Duodenal mucosa (tissue), 2 donors: ENCODE results near the gene ZDHHC14.
"Not testable (repeated sequence)": the region's sequence is repeated elsewhere in the genome, so short reads cannot be mapped to it uniquely, and the experiment has no call there.

ENCODE experiments used
- H3K27ac ChIP-seq: one replicate; pipeline ENCODE4 v1.7.0; 2013; ENCODE audit warnings: low read depth, low read length
- H3K27me3 ChIP-seq, 2 donors: one replicate each; pipeline ENCODE4 v1.7.0; 2013; ENCODE audit warnings: low read length in 2 of 2, control low read depth in 1 of 2; ENCODE audit not compliant: insufficient read depth in 2 of 2, control insufficient read depth in 1 of 2
- H3K36me3 ChIP-seq, 2 donors: one replicate each; pipeline ENCODE4 v1.7.0; 2013; ENCODE audit warnings: low read length in 2 of 2, control low read depth in 1 of 2; ENCODE audit not compliant: insufficient read depth in 2 of 2, control insufficient read depth in 1 of 2
- H3K4me1 ChIP-seq, 2 donors: one replicate each; pipeline ENCODE4 v1.7.0; 2013; ENCODE audit warnings: low read length in 2 of 2, control low read depth in 1 of 2; ENCODE audit not compliant: insufficient read depth in 2 of 2, control insufficient read depth in 1 of 2
- H3K4me3 ChIP-seq, 2 donors: one replicate each; pipeline ENCODE4 v1.7.0; 2013; ENCODE audit warnings: low read length in 2 of 2, low read depth in 1 of 2
- H3K9ac ChIP-seq, 2 donors: one replicate each; pipeline ENCODE4 v1.7.0; 2013; ENCODE audit warnings: low read length in 2 of 2, low read depth in 1 of 2
- H3K9me3 ChIP-seq, 2 donors: one replicate each; pipeline ENCODE4 v1.7.0; 2013; ENCODE audit warnings: low read length in 2 of 2, control low read depth in 1 of 2; ENCODE audit not compliant: control insufficient read depth in 1 of 2

Gene ZDHHC14

GRCh38 chr6:157555455-157556143 lies 174.6 kb downstream of the ZDHHC14 start:
- Histone ChIP-seq H3K4me1 (peaks cover 19 to 32% of the 10 kb centered on the region in 2 donors), H3K9me3 (no peaks in the 10 kb centered on the region)

GRCh38 chr6:157556144-157556645 lies 175.2 kb downstream of the ZDHHC14 start:
- Histone ChIP-seq H3K9ac (peak overlapping the region in 1 of 2 donors; percentile 16), H3K27ac (no peak overlapping the region), H3K4me1 (peaks cover 25 to 31% of the 10 kb centered on the region in 2 donors), H3K4me3 (no peak overlapping the region), H3K27me3 (no peaks in the 10 kb centered on the region), H3K9me3 (no peaks in the 10 kb centered on the region), H3K36me3 (no peaks in the 10 kb centered on the region)

More at GRCh38 chr6:157555455-157556143, 174.6 kb downstream of the ZDHHC14 start:
- no peak overlapping the region for H3K27ac ChIP-seq
- no peak overlapping the region for H3K9ac ChIP-seq
- no peaks in the 10 kb centered on the region for H3K27me3 ChIP-seq
- no peaks in the 10 kb centered on the region for H3K36me3 ChIP-seq
- H3K4me3 ChIP-seq: no peak overlapping the region

GRCh38 chr6:157556671-157557430 lies 175.9 kb downstream of the ZDHHC14 start:
- no peak overlapping the region for H3K27ac ChIP-seq
- H3K9me3 ChIP-seq: no peaks in the 10 kb centered on the region
- no peak overlapping the region for H3K4me3 ChIP-seq
- H3K4me1 ChIP-seq: peaks cover 27 to 34% of the 10 kb centered on the region in 2 donors
- no peaks in the 10 kb centered on the region for H3K27me3 ChIP-seq
- no peaks in the 10 kb centered on the region for H3K36me3 ChIP-seq
- peak overlapping the region in 1 of 2 donors; percentile 16 for H3K9ac ChIP-seq

- no peak overlapping the region for H3K4me3 ChIP-seq
- no peaks in the 10 kb centered on the region for H3K27me3 ChIP-seq
- no peaks in the 10 kb centered on the region for H3K36me3 ChIP-seq
- H3K4me1 ChIP-seq: peaks cover 34 to 40% of the 10 kb centered on the region in 2 donors
- H3K27ac ChIP-seq: no peak overlapping the region
- no peaks in the 10 kb centered on the region for H3K9me3 ChIP-seq
- H3K9ac ChIP-seq: no peak overlapping the region
These were observed 176.6 kb downstream of the ZDHHC14 start for GRCh38 chr6:157557559-157557958.

- Histone ChIP-seq H3K27ac (no peak overlapping the region), H3K36me3 (no peaks in the 10 kb centered on the region)
These were observed 177.1 kb downstream of the ZDHHC14 start for GRCh38 chr6:157558049-157558448.

GRCh38 chr6:157558487-157559200 lies 177.7 kb downstream of the ZDHHC14 start:
- H3K4me1 ChIP-seq: peaks cover 34 to 49% of the 10 kb centered on the region in 2 donors
- H3K4me3 ChIP-seq: no peak overlapping the region

More at GRCh38 chr6:157558049-157558448, 177.1 kb downstream of the ZDHHC14 start:
- Histone ChIP-seq H3K9me3 (no peaks in the 10 kb centered on the region), H3K9ac (no peak overlapping the region), H3K27me3 (no peaks in the 10 kb centered on the region), H3K4me3 (no peak overlapping the region), H3K4me1 (peaks cover 34 to 43% of the 10 kb centered on the region in 2 donors)

GRCh38 chr6:157559201-157559756 lies 178.3 kb downstream of the ZDHHC14 start:
- H3K27ac ChIP-seq: no peak overlapping the region
- H3K36me3 ChIP-seq: no peaks in the 10 kb centered on the region
- no peaks in the 10 kb centered on the region for H3K27me3 ChIP-seq
- peaks cover 34 to 51% of the 10 kb centered on the region in 2 donors for H3K4me1 ChIP-seq
- H3K9ac ChIP-seq: no peak overlapping the region
- no peak overlapping the region for H3K4me3 ChIP-seq
- no peaks in the 10 kb centered on the region for H3K9me3 ChIP-seq

More at GRCh38 chr6:157558487-157559200, 177.7 kb downstream of the ZDHHC14 start:
- Histone ChIP-seq H3K9me3 (no peaks in the 10 kb centered on the region), H3K27ac (no peak overlapping the region), H3K36me3 (no peaks in the 10 kb centered on the region), H3K27me3 (no peaks in the 10 kb centered on the region), H3K9ac (no peak overlapping the region)

GRCh38 chr6:157560063-157560462 lies 179.1 kb downstream of the ZDHHC14 start:
- H3K9me3 ChIP-seq, H3K27ac ChIP-seq, H3K27me3 ChIP-seq, H3K4me3 ChIP-seq, H3K9ac ChIP-seq, H3K36me3 ChIP-seq: not testable (repeated sequence)
- peaks cover 34 to 51% of the 10 kb centered on the region in 2 donors for H3K4me1 ChIP-seq

- no peaks in the 10 kb centered on the region for H3K27me3 ChIP-seq
- H3K4me3 ChIP-seq: no peak overlapping the region
- no peak overlapping the region for H3K27ac ChIP-seq
- H3K36me3 ChIP-seq: no peaks in the 10 kb centered on the region
- H3K9ac ChIP-seq: no peak overlapping the region
- H3K4me1 ChIP-seq: peaks cover 34 to 51% of the 10 kb centered on the region in 2 donors
- H3K9me3 ChIP-seq: no peaks in the 10 kb centered on the region
These were observed 179.9 kb downstream of the ZDHHC14 start for GRCh38 chr6:157560691-157561413.
